Measurements from ENCODE around the gene AASDH.

DNA sequence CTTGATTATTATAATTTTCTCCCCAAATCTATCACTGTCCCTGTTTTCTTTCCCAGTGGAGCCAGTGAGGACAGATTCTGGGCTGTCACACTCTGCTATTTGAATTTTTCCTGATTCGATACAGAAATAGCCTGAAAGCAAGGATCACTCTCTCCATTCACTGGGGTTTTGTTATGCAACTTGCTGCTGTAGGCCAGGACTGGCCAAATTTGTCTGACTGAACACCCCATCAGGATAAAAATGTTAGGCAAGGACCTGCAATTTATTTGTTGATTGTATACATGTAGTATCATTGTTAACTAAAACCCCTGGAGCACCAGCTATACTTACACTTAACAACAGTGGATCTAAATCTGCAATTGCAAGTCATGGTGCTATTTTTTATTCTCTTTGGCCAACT is 68.7 kb downstream of the AASDH start:
- TF ChIP-seq, protein P1, sequence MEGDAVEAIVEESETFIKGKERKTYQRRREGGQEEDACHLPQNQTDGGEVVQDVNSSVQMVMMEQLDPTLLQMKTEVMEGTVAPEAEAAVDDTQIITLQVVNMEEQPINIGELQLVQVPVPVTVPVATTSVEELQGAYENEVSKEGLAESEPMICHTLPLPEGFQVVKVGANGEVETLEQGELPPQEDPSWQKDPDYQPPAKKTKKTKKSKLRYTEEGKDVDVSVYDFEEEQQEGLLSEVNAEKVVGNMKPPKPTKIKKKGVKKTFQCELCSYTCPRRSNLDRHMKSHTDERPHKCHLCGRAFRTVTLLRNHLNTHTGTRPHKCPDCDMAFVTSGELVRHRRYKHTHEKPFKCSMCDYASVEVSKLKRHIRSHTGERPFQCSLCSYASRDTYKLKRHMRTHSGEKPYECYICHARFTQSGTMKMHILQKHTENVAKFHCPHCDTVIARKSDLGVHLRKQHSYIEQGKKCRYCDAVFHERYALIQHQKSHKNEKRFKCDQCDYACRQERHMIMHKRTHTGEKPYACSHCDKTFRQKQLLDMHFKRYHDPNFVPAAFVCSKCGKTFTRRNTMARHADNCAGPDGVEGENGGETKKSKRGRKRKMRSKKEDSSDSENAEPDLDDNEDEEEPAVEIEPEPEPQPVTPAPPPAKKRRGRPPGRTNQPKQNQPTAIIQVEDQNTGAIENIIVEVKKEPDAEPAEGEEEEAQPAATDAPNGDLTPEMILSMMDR (IDR thresholded peaks at IDR 0.05) = no peak
- no peak for TF ChIP-seq POLR2A (IDR thresholded peaks at IDR 0.05)
